PC-3 (cell line): ENCODE data around the gene PRKACB.

Experiments
- EZH2 ChIP-seq: fragments of 300-600 bp; sonication (generic); IDR thresholded peaks from one replicate; pipeline ENCODE4 v1.6.1; 2017; ENCODE audit warnings: antibody characterized with exemption, mild to moderate bottlenecking, low read length; ENCODE audit not compliant: unreplicated experiment
- TF ChIP-seq, protein P1 (sequence below): fragments of 300-600 bp; sonication (generic); conservative IDR thresholded peaks from 2 replicates; pipeline ENCODE4 v1.5.1; 2017; ENCODE audit warnings: antibody characterized with exemption, low read depth, mild to moderate bottlenecking, low read length

DNA sequence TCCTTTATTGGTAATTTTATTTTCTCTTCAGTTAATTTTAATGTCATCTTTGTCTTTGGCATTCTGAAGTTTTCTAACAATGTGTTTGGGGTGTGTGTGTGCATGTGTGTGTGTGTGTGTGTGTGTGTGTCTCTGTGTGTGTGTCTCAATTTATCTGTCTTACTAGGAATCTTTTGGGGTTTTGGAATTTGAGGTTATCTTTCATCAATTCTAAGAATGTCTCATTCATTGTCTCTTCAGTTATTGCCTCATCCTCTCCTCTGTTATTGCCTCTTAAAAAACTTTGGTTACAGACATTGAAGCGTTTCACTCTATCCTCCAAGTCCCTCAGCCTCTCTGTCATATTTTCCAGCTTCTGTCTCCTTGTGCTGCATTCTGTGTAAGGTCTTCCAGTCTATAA is 139.3 kb downstream of the PRKACB start:
- TF ChIP-seq EZH2, result no peak
- TF ChIP-seq, protein P1, sequence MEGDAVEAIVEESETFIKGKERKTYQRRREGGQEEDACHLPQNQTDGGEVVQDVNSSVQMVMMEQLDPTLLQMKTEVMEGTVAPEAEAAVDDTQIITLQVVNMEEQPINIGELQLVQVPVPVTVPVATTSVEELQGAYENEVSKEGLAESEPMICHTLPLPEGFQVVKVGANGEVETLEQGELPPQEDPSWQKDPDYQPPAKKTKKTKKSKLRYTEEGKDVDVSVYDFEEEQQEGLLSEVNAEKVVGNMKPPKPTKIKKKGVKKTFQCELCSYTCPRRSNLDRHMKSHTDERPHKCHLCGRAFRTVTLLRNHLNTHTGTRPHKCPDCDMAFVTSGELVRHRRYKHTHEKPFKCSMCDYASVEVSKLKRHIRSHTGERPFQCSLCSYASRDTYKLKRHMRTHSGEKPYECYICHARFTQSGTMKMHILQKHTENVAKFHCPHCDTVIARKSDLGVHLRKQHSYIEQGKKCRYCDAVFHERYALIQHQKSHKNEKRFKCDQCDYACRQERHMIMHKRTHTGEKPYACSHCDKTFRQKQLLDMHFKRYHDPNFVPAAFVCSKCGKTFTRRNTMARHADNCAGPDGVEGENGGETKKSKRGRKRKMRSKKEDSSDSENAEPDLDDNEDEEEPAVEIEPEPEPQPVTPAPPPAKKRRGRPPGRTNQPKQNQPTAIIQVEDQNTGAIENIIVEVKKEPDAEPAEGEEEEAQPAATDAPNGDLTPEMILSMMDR, result no peak
